K562 (cell line): Measurements from ENCODE around the gene API5. TPM values are rescaled to one million over a fixed set of nuclear protein-coding genes. Genes with fewer than 3 reads are reported as not detected.
A peak's percentile ranks its signal among the peaks of the same experiment; 100 is the strongest.

Experiments
- CBFB ChIP-seq: sonication (generic); formaldehyde crosslinking; IDR thresholded peaks from 2 replicates; pipeline ENCODE4 v1.4.0; 2020; ENCODE audit warnings: mild to moderate bottlenecking, missing genetic modification reagents
- CTCFL ChIP-seq: IDR thresholded peaks from 2 replicates; pipeline ENCODE4 v1.6.1; 2011; ENCODE audit warnings: borderline replicate concordance, low read depth, mild to moderate bottlenecking, moderate library complexity, low read length; ENCODE audit not compliant: insufficient read depth, poor library complexity, severe bottlenecking
- ETS2 ChIP-seq: IDR thresholded peaks from 2 replicates; pipeline ENCODE4 v1.6.1; 2016; ENCODE audit warnings: borderline replicate concordance, missing genetic modification characterization, mild to moderate bottlenecking, moderate library complexity, missing compliant biosample characterization; ENCODE audit not compliant: poor library complexity, severe bottlenecking
- ILK ChIP-seq: fragments of 450-650 bp; IDR thresholded peaks from 2 replicates; pipeline ENCODE4 v1.6.1; 2016; ENCODE audit warnings: missing genetic modification characterization, low read depth, mild to moderate bottlenecking, missing compliant biosample characterization, moderate library complexity, borderline replicate concordance
- MEF2A ChIP-seq: IDR thresholded peaks from 2 replicates; pipeline ENCODE4 v1.6.1; 2011; ENCODE audit warnings: low read depth, mild to moderate bottlenecking, low read length, moderate library complexity; ENCODE audit not compliant: control insufficient read depth
- PPARD ChIP-seq: fragments of 250-450 bp; sonication (Bioruptor Pico); IDR thresholded peaks from 2 replicates; pipeline ENCODE4 v1.8.0; 2022; ENCODE audit warnings: inconsistent platforms, mild to moderate bottlenecking, moderate library complexity
- SAP30 ChIP-seq: fragments of 200-600 bp; sonication (generic); IDR thresholded peaks from 2 replicates; pipeline ENCODE4 v1.6.1; 2012; ENCODE audit warnings: borderline replicate concordance, low read depth, mild to moderate bottlenecking, moderate library complexity, low read length, control low read depth, inconsistent platforms; ENCODE audit not compliant: insufficient read depth, poor library complexity, severe bottlenecking
- SMARCA4 ChIP-seq: fragments of 450-650 bp; IDR thresholded peaks from 2 replicates; pipeline ENCODE4 v1.6.1; 2016
- TGIF2 ChIP-seq: sonication (generic); formaldehyde crosslinking; IDR thresholded peaks from 2 replicates; pipeline ENCODE4 v1.8.1; 2022; ENCODE audit warnings: mild to moderate bottlenecking, missing genetic modification reagents, moderate library complexity
- THRA ChIP-seq: fragments of 450-650 bp; IDR thresholded peaks from 2 replicates; pipeline ENCODE4 v1.6.1; 2017; ENCODE audit warnings: mild to moderate bottlenecking, moderate library complexity
- ZNF263 ChIP-seq: sonication (generic); formaldehyde crosslinking; IDR thresholded peaks from 2 replicates; pipeline ENCODE4 v1.8.0; 2022; ENCODE audit warnings: mild to moderate bottlenecking, missing genetic modification reagents, borderline replicate concordance
- polyA plus RNA-seq, 8 experiments: library from polyadenylated mRNA; depleted of rRNA in 4 of 8; stranded (reverse) in 5 of 8; unstranded in 3 of 8; fragments of >200 nt; fragmentation: Nextera tagmentation in 2 of 8; fragmentation: Illumina TruSeq in 1 of 8; extraction: Ambion mirVana in 2 of 8; extraction: Trizol in 1 of 8; gene quantifications; 2 replicates each; pipeline versions ENCODE4 v1.2.1 to v1.2.3, GENCODE V29; 2011 to 2014; ENCODE audit warnings: inconsistent platforms in 1 of 8, missing spikeins in 1 of 8
- total RNA-seq, 7 experiments: library from RNA; depleted of rRNA in 6 of 7; stranded (reverse); fragments of >200 nt in 6 of 7; fragmentation: Illumina TruSeq in 2 of 7; extraction: Trizol in 2 of 7; gene quantifications; 2 replicates each; pipeline versions ENCODE4 v1.2.1 to v1.2.3, GENCODE V29; 2011 to 2021; ENCODE audit warnings: low replicate concordance in 1 of 7
- TF ChIP-seq, protein P1 (sequence below): IDR thresholded peaks from 3 replicates; pipeline ENCODE4 v1.6.1; 2011; ENCODE audit warnings: borderline replicate concordance, mild to moderate bottlenecking, moderate library complexity; ENCODE audit not compliant: insufficient read length; ENCODE audit errors: extremely low read depth
- TF ChIP-seq, protein P2 (sequence below): fragments of 250-450 bp; sonication (Bioruptor Pico); IDR thresholded peaks from 2 replicates; pipeline ENCODE4 v1.8.0; 2022; ENCODE audit warnings: inconsistent platforms, mild to moderate bottlenecking, moderate library complexity, borderline replicate concordance
- TF ChIP-seq, protein P3 (sequence below): fragments of 450-650 bp; formaldehyde crosslinking; IDR thresholded peaks from 2 replicates; pipeline ENCODE4 v1.4.0; 2020; ENCODE audit warnings: mild to moderate bottlenecking, mixed read lengths
- TF ChIP-seq, protein P4 (sequence below): IDR thresholded peaks from 3 replicates; pipeline ENCODE4 v1.6.1; 2011; ENCODE audit warnings: borderline replicate concordance, mild to moderate bottlenecking; ENCODE audit not compliant: insufficient read length, insufficient read depth

The API5 gene
- total and polyA plus RNA-seq, 9 of the 15 experiments (the other 6 are each of a cell fraction or from before 2014, with no cell fraction given) = 59.8 to 146 (median 123) TPM

GRCh38 chr11:43358801-43359421 is 47.1 kb downstream of the API5 start, which contains the start of gene TTC17 (continued):
- TF ChIP-seq, protein P1, sequence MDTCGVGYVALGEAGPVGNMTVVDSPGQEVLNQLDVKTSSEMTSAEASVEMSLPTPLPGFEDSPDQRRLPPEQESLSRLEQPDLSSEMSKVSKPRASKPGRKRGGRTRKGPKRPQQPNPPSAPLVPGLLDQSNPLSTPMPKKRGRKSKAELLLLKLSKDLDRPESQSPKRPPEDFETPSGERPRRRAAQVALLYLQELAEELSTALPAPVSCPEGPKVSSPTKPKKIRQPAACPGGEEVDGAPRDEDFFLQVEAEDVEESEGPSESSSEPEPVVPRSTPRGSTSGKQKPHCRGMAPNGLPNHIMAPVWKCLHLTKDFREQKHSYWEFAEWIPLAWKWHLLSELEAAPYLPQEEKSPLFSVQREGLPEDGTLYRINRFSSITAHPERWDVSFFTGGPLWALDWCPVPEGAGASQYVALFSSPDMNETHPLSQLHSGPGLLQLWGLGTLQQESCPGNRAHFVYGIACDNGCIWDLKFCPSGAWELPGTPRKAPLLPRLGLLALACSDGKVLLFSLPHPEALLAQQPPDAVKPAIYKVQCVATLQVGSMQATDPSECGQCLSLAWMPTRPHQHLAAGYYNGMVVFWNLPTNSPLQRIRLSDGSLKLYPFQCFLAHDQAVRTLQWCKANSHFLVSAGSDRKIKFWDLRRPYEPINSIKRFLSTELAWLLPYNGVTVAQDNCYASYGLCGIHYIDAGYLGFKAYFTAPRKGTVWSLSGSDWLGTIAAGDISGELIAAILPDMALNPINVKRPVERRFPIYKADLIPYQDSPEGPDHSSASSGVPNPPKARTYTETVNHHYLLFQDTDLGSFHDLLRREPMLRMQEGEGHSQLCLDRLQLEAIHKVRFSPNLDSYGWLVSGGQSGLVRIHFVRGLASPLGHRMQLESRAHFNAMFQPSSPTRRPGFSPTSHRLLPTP = no peak
- no peak for TF ChIP-seq CTCFL
- peak; percentile 54 for TF ChIP-seq SAP30
- TF ChIP-seq PPARD = no peak
- no peak for TF ChIP-seq THRA
- TF ChIP-seq, protein P2, sequence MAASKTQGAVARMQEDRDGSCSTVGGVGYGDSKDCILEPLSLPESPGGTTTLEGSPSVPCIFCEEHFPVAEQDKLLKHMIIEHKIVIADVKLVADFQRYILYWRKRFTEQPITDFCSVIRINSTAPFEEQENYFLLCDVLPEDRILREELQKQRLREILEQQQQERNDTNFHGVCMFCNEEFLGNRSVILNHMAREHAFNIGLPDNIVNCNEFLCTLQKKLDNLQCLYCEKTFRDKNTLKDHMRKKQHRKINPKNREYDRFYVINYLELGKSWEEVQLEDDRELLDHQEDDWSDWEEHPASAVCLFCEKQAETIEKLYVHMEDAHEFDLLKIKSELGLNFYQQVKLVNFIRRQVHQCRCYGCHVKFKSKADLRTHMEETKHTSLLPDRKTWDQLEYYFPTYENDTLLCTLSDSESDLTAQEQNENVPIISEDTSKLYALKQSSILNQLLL (CRISPR knock-in tag) = no peak
- peak; percentile 66; the same call in 1 of the 2 replicates for TF ChIP-seq TGIF2 (CRISPR knock-in tag)
- peak; percentile 68 for TF ChIP-seq ZNF263
- TF ChIP-seq CBFB = no peak
- no peak for TF ChIP-seq SMARCA4
- no peak for TF ChIP-seq ILK
- no peak for TF ChIP-seq MEF2A
- TF ChIP-seq, protein P3, sequence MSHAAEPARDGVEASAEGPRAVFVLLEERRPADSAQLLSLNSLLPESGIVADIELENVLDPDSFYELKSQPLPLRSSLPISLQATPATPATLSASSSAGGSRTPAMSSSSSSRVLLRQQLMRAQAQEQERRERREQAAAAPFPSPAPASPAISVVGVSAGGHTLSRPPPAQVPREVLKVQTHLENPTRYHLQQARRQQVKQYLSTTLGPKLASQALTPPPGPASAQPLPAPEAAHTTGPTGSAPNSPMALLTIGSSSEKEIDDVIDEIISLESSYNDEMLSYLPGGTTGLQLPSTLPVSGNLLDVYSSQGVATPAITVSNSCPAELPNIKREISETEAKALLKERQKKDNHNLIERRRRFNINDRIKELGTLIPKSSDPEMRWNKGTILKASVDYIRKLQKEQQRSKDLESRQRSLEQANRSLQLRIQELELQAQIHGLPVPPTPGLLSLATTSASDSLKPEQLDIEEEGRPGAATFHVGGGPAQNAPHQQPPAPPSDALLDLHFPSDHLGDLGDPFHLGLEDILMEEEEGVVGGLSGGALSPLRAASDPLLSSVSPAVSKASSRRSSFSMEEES (CRISPR knock-in tag) = no peak
- TF ChIP-seq, protein P4, sequence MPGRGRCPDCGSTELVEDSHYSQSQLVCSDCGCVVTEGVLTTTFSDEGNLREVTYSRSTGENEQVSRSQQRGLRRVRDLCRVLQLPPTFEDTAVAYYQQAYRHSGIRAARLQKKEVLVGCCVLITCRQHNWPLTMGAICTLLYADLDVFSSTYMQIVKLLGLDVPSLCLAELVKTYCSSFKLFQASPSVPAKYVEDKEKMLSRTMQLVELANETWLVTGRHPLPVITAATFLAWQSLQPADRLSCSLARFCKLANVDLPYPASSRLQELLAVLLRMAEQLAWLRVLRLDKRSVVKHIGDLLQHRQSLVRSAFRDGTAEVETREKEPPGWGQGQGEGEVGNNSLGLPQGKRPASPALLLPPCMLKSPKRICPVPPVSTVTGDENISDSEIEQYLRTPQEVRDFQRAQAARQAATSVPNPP = no peak
- no peak for TF ChIP-seq ETS2 (tag)
